ENCODE data around the gene AFDN.
A peak's percentile ranks its signal among the peaks of the same experiment; 100 is the strongest.

The AFDN gene

DNA sequence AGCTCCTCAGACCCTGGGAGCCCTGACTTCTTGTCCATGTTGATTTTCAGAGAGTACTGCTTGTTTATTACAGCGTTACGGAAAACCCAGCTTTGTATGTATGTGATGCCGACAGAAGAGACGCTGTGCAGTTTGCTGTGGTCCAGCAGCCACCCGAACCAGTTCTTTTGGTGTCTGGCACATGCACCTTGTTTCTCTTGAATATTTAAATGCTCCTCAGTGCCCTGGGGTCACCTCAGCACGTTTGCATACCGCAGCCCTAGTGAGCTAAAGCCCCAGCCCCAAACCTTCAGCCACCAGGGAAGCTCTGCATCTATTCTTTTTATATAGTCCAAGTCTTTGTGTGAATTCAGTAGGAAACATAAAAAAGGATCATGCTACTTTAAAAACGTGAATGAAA, 39.9 kb downstream of the AFDN start:
- no peak for DNase-seq (ENCODE audit: low spot score)

DNA sequence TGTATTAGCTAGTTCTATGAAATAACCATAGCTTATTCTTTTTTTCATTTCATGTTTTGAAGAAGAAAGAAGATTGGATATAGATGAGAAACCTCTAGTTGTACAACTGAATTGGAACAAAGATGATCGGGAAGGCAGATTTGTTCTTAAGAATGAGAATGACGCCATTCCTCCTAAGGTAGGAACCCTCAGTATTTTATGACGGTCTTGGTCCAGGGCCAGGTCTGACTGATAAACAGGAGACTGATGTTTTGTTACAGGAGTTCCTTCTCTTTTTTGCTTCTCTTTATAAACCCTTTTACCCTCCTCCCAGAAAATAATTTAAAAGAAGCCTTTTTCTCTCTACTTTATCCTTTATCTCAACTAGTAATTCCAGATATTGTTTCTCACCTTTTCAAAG, 43.6 kb downstream of the AFDN start:
- DNase-seq (ENCODE audit: low spot score): no peak

DNA sequence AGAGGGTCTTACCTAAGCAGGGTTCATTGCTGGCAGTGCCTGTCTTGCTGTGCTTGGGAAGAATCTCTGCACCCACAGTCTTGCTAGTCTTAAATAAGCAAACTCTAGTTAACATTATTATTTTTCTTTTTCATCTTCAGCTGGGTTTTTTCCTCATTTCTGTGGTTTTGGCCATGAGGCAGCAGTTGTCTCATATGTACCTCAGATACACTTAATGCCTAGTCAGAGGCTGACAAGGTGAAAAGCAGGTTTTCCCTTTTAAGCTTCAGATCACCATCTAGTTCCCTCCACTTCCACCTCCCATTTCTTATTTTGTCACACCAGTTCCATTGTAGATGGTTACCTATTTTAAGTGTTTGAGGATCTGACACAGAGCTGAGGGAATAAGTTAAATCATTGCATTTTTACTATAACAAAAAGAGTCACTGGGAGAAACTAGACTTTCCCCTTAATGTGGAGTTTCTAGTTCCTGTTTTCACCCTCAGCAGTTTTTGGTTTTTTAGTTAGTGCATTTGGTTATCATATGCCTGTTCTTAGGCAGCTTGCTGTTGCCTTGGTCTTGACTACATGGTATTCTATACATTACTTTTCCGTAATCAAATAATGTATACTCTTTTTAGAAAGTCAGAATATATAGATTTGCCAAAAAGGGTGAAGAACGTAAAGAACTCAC, 46.0 kb downstream of the AFDN start:
- DNase-seq (ENCODE audit: low spot score): no peak

DNA sequence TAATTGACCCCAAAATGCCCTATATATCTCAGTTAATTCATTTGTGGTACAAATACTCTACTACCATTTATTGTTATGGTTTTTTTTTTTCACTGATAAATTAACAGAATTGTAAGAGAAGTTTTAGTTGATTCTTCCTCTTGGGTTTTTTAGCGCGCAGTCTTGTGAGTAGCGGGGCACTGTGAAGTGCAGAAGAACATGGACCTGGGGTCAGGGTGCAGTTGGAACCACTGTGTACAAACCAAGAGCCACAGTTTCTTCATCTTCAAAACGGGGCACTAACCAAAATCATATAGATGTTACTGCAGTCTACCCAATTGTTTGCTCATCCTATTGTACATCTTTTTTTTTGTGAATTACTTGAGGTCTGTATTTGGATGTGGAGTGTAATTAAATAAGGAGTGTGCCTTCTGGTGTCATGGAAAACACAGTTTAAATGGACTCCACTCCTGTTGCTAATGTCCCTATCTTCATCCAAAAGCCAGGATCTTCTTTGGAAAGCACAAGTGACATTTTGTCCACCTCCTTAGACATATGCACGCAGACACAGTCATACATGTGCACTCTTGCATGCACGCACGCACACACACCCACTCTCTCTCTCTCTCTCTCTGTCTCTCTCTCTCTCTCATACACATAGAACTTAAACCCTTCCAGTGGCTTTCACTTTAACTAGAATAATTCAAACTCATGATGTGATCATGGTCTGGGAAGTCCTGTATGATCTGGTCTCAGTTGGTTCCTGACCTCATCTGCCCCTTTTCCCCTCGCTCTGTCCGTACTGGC, 51.5 kb downstream of the AFDN start:
- no peak for DNase-seq (ENCODE audit: low spot score)

DNA sequence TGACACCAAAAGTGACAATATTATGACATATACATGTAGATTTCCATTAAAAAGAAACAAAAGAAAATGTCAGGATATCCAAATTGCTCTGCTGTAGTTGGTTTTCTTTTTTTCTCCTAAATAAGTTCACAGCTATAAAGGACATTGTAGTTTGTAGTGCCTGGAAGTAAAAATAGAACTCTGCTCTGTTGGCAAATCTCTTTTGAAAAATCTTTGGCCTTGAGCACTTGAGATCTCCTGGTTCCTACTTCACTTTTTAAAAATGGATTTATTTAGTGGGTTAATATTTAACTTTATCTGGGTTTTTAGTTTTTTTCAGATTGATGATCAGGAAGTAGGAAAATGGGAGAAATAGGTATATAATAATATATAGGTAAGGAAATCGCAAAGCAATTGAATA, 52.9 kb downstream of the AFDN start:
- no peak for DNase-seq (ENCODE audit: low spot score)

DNA sequence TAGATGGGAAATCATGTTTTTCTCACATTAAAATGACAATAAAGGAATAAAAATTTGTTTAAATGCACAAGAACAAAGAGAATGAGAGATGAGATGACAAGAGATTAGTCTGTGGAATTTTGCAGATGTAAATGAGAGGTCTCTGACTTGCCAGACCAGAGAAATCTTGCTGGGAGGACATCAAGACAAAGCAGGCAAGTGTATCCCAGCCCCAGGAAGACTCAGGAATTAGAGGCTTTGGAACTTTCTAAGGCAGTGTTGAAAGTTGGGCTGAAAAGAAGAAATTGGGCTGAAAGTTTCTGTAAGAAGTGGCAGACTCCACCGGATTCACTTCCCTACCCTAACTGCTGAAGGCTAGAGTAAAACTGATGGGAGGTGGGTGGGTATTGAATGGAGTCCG, 54.6 kb downstream of the AFDN start:
- no peak for DNase-seq (ENCODE audit: low spot score)

DNA sequence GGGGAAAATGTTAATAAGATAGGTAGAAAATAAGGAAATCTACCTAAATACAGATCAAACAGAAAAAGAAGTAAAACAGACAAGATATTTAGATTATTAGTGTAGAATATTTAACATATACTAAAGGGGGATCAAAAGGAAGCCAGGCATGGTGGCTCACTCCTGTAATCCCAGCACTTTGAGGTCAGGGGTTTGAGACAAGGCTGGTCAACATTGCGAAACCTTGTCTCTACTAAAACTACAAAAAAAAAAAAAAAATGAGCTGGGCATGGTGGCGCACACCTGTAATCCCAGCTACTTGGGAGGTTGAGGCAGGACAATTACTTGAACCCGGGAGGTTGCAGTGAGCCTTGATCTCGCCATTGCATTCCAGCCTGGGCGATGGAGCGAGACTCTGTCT, 55.5 kb downstream of the AFDN start:
- DNase-seq (ENCODE audit: low spot score): no peak

DNA sequence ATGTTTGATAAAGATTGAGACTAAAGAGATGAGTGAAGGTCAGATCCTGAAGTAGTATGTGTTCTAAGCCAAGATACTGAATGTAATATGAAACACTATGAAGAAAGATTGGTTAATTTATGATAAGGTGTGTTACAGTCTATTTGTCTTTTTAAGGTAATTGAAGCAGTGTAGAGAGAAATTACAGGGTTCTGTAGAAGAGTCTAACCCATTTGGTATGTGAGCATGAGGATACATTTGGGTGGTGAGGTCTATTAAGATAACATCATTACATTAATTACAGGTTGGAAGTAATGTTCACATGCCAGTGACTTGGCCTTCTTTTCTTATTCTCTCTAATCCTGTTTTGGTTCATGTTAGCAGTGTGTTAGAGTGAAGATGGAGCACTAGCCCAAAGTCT, 61.4 kb downstream of the AFDN start:
- DNase-seq (ENCODE audit: low spot score): no peak

DNA sequence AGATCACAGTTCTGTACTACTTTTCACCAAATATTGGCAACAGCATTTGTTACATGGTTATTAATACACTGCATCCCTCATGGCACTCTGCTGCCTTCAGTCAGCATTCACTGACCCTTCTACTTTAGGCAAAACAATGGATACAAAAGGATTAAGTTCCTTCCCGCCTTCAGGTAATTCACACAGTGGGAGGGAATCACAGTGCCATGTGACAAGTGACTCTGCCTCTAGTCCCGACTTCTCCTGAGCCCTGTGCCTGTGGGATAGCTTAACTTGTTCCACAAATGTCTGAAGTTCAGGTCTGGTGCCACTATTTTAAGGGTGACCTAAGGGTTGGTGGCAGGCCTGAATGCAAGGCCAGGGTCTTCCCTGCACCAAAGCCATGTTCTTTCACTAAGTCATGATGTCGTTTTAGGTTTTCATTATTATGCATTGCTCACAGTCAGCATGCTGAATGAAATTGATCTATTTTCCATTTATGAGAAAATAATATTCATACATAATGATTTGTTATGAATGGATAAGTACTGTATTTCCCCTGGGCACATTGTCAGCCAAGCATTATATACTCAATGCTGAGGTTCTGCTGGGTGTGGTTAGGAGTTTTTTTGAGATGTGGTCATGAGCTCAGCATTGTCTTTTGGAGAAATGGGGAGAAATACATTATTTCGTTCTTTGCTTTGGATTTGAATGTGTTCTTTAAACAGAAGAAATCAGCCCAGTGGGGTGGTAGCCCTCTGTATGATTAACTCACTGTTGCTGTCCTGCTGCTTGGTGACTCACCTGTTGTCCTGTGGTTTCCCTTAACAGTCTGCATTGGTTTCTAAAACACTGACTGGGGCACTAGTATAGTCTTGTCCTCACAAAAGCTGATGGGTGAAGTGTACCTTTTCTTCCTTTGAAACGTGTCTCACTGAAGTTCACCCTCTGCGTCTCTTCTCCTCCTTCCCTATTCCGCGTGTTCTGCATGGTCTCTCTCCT, 66.4 kb downstream of the AFDN start:
- no peak for DNase-seq (ENCODE audit: low spot score)

DNA sequence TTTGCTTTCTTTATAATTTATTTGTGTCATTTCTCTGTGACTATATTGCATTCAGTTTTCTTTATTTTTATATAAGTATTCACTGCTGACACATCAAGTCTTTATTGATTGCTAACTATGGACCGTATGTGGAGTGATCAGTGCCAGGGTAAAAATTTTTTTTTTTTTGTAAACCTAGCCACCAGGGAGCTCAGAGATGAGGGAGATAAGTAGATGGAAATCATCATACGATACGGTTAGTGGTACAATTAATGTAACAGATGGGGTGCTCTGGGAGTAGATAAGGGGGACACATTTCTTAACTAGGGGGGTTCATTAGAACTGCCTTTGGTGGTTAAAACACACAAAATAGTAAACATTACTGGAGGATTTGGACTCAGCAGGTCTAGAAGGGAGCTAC, 68.3 kb downstream of the AFDN start:
- no peak for DNase-seq (ENCODE audit: low spot score)

DNA sequence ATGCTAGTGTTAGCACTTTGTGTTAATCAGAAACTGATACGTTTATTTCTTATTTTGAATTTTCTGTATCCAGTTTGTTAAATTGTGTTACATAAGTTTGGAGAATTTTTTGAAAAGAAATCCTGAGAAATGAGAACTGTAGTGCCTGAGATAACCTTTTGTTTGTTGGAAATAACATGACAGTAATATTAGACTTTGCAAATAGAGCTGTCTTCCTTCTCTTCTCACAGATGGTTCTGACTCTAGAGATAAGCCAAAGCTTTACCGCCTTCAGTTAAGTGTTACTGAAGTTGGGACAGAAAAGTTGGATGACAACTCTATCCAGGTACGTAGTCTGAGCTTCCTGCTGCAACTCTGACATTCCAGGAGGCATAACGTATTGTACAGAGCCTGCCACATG, 69.9 kb downstream of the AFDN start:
- no peak for DNase-seq (ENCODE audit: low spot score)

DNA sequence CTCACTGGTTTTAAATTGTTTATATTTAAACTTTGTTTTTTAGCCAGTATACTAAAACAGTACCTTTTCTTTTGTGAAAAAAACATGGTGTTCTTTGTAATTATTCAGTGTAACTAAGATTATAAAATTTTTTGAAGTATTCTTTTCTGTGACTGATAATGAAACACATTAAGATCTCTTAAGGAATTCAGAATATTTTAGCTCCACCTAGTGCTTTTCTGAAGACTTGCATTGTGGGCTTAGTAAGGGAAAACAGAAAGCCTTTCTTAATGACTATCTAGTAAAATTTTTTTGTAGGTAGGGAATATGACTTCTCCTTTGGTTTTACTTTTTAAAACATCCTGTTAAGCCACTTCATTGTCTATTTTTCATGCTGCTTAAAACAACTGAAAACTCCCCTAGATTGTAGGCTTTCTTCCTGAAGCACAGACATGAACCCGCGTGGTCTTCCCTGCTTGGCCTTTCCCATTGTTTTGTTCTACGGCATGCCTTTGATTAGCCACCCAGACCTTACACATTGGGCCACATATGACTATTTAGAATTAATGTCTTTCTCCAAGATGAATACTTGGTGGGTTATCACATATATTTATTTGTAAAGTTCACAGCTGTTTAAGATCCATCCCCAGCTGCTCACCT, 72.1 kb downstream of the AFDN start:
- peak; percentile 9 for DNase-seq (ENCODE audit: low spot score)

DNA sequence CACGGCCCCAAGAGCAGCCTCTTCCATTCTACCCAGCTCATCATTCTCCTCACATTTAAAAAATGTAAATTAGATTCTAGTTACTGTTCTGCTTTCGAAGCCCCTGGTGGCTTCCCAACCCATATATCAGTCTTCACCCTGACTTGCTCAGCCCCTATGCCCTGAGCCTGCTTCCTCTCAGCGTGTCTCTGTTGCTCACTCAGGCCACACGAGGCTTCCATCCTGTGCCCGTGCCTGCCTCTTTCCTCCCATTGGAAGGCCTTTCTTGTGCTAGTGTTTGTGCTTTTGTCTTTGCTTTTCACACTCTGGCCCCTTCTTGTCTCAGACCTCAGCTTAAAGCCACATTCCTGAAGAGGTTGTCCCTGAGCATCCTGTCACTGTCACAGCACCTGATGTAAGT, 78.1 kb downstream of the AFDN start:
- DNase-seq (ENCODE audit: low spot score): peak; percentile 2

DNA sequence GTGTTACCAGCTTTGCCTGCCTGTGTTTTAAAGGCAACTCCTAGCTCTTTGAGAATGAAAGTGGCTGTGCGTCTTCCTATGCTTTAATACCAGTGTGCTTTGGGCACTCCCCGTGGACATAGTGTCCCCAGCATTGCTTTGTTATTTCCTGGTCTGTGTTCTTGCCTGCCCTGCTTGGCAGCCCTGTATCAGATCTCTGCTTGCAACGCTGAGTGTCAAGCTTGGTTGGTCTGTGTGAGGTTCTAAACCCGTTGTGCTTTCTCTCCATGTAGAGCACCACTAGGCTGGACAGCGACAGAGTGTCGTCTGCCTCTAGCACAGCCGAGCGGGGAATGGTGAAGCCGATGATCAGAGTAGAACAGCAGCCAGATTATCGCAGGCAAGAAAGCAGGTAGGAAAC, 80.2 kb downstream of the AFDN start:
- DNase-seq (ENCODE audit: low spot score): no peak

DNA sequence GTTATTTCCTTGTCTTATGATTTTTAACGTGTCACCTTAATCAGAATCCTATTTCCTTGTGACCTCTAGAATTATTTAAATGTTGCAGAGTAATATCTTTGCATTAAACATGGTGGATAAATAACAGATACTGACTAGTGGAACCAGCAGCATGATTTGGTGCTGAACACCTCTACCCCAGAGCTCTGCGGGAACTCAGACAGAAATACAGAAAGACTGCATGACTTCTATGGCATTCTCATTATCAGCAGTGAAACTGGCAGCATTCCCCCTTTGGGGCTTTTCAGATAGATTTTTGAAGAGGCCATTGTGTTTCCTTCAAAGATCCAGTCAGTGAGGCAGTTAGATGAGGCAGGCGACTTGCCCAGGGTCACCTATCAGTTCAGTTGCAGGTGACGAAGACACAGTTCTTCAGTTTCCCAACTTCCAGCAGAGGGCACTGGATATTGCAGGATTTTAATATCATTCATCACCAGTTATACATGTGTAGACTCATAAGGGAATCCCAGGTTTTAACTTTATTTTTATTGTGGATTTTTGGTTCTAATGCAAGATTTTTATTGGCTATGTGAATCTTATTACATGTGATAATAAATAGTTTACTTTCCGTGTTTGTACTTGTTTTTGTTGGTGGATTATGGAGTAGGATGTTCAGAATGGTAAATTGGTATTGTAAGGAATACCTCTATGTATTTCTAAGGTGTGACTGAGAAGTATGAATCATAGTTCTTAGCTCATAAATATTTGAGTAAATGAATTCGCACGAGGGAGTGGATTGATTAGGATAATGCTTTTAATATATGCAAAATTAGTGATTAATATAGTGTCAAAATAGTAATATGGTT, 81.3 kb downstream of the AFDN start:
- DNase-seq (ENCODE audit: low spot score): no peak

DNA sequence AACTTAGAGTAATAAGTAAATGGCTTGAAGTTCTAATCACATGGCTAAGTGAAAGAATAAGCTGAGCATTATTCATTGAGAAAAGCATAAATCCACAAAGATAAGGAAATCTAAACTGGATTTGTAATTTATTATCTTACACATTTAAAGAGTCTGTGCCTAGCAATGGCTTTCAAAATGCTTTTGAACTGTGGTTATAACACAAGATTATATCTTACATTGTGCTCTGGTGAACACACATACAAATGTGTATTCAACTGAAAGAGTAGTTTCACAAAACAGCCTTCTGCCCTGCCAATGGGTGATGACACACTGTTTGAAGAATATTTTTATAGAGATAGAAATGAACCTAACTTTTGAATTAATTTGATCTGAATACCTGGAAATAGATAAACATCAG, 83.3 kb downstream of the AFDN start:
- DNase-seq (ENCODE audit: low spot score): no peak

DNA sequence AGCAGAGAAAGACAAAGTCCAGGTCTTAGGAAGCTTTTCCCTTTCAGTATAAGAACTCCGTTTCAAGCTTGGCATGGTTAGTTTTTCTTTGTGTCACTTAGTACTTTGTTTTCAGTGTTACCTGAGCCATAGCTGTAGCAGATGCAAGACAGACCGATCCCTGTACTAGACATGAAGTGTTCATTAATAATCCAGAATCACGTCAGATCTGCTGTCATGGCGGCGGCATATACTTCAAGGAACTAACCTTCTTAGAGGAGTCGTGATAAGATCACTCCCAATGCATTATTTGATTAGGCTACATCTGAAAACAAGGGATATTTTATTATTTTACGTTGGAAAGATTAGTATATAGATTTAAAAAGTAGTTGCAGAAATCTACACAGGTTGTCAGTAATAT, 83.9 kb downstream of the AFDN start:
- no peak for DNase-seq (ENCODE audit: low spot score)

DNA sequence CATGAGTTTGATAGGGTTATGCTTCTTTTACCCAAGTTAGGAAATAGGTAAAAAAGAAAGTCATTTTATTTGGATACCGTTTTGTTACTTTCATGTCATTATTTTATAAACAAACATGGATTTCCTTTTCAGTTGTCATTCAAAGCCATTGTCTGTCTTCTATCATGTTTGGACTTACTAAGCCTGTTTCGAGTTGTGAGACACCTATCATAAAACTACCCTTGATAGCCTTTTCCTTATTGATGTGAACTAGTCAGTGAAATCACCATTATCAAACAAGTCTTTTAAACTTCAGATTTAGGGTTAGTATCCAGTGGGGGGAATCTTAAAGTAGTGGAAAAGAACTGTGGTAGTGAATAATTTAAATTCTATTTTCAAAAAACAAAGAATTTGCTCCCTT, 85.8 kb downstream of the AFDN start:
- DNase-seq (ENCODE audit: low spot score): no peak

DNA sequence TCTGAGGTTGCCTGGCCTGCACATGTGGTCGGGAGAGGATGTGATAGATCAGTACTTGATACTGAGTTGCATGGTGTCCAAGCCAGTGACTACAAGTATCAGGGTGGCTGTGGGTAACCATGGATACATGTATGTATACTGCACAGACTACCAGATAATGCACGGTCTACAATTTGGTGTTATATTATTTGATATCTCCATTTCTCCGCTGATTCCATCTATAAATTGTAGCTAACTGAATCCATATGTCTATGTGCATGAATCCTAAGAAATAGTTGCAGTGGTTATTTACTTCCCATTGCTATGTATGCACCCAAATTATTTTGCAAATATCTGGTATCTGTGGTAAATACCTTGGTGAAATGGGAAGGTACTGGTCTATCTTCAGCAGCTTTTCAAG, 87.0 kb downstream of the AFDN start:
- DNase-seq (ENCODE audit: low spot score): no peak

DNA sequence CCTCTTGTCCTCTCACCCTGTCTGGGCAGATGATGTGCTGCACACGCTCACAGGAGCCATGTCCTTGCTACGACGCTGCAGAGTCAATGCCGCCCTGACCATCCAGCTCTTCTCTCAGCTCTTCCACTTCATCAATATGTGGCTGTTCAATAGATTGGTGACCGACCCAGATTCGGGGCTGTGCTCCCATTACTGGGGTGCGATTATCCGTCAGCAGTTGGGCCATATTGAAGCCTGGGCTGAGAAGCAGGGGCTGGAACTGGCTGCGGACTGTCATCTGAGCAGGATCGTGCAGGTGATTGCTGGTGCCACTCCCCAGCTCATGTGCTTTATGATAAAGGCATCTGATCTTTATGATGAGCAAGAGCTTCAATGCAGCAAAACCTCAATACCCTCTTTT, 88.4 kb downstream of the AFDN start:
- no peak for DNase-seq (ENCODE audit: low spot score)

DNA sequence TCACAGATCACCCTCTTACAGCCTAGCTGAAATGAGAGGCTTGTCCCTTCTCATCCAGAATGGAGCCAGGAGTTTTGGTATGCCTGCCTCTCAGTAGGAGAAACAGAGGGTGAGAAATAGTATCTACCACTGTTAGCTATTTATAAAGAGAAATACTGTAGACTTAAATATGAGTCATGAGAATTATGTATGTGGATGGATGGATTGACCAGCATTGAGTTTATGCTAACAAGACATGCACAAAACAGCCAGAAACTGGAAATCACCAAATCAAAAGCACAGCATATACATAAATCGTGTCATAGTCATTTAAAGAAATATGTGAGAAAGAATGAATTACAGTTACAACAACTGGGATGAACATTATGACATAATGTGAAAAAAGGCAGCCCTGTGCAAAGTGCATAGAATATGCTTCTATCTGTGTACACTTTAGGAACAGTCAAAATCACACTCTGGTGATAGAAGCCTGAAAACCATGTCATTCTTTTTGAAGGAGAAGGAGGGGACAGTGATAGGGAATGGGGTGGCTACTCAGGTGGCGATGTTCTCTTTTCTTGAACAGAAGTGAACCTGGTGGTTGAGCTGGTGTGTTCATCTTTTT, 90.9 kb downstream of the AFDN start:
- no peak for DNase-seq (ENCODE audit: low spot score)
